AG08396 (cell line): Measurements from ENCODE around the gene RIC3.

Experiments used
- DNase-seq: peaks from one replicate; pipeline ENCODE4 v3.0.0; 2012; ENCODE audit warnings: low spot score, mixed read lengths

Gene RIC3

DNA sequence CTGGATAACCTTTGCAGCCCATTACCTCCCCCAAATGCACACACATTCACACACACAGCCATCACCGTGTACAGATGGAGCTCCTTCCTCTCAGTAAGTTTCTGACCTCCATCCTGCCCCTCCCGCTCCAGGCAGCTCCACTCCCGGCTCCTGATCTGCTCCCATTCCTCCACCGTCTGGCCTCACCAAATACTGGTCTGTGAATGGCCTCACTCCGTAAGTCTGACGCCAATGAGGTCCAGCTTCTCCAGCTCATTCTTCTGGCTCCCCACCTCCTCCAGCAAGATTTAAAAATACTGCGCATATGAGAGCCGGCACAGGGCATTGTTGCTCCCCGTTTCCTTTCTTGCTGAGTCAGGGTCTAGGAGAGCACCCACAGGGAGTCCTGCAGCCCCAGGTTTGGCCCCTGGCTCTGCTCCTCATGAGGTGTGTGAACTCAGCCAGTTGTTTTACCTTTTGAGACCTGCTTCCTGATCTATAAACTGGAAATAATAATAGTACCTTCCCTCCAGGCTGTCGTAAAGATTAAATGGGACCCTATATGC is 101.8 kb downstream of the RIC3 start:
- DNase-seq: no peak

DNA sequence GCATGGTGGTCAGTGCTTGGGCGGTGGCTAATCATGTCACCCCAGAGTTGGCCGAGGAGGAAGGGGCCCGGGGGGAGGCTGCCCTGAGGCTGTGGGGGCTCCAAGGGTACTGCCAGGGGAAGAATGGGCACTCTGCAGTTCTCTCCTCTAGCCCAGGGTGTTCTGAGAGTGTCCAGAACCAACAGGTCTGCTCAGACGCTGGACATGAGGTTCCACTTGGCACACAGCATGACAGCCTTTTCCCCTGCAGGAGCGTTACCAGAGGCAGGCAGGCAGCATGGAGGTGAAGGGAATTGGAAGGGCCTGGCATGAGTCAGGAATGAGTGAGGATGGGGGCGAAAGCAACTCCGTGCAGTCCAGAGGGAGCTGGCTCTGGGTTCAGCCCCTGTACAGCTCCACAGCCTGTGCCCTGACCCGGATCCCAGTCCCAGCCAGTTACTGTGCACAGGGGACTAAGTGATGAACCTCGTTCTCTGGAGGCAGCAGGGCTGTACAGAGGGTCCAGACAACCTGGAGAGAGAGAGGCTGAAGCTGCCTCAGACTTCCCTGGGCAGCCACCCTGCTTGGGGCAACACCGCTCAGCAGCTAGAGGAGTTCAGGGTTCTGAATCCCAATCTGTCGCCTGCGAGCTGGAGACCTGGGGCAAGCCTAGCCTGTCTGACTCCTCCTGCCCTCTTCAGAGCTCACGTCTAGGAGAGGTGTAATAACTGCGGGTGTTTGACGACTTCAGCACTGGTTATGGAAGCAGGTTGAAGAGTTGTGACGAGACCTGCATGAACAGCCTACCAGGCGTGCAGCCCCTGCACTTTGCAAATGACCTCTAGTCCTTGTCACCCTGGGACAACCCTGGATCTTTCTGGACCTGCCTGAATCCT is 102.6 kb downstream of the RIC3 start:
- DNase-seq: no peak

DNA sequence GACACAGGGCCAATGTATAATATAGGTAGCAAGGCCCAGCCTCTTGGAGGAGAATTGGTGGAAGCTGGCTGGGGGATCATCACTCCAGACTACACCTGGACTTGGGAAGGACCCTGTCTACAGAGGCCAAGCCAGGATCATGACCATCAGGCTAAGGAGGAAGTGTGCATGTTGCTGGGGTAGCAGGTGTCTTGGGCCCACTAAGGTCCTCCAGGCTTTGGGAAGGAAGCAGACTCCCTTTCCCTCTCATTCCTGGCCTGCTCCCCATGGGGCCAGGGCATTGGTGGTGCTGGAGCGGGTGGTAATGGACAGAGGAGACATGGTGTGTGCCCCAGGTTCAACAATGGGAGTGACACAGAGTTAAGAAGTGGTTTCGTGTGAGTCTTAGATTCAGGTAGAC is 103.8 kb downstream of the RIC3 start:
- DNase-seq: no peak

DNA sequence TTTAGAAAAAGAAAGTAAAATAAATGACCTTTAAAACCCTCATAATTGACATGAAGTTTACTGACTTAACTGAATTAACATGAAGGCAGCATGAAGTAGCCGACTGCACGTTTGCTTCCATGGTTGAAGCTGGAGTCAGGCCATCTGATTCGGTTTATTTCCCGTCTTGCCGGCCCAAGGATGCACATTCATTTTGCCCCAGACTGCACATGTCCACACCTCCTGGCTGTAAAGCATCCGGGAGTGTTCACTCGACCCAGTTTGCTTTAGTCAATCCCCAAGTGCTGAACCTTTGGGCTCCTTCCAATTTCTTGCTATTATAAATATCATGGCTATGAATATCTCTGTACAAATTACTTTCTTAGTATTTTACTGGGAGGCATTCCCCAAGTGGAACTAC is 105.5 kb downstream of the RIC3 start:
- DNase-seq: peak; percentile 35

DNA sequence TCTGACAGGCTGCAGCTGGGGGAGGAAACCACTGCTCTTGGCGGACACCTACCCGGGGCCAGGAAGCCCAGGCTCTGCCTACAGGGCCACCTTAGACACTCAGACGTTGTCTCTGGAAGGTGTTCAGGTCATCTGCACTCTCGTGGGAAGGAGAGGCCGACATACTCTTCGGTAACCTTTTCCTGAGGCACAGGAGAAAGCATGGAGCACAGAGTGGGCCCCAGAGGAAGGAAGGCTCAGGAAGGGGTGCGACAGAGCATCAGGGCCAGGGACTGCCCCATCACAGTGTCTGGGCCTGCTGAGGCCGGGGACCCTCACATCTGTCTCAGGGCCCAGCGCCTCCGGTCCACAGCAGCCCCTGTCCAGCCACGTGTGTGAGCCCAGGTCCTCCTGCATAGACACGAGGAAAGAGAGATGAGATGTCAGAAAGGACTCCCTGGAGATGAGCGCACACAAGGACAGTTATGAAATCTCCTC is 106.0 kb downstream of the RIC3 start:
- DNase-seq: no peak

DNA sequence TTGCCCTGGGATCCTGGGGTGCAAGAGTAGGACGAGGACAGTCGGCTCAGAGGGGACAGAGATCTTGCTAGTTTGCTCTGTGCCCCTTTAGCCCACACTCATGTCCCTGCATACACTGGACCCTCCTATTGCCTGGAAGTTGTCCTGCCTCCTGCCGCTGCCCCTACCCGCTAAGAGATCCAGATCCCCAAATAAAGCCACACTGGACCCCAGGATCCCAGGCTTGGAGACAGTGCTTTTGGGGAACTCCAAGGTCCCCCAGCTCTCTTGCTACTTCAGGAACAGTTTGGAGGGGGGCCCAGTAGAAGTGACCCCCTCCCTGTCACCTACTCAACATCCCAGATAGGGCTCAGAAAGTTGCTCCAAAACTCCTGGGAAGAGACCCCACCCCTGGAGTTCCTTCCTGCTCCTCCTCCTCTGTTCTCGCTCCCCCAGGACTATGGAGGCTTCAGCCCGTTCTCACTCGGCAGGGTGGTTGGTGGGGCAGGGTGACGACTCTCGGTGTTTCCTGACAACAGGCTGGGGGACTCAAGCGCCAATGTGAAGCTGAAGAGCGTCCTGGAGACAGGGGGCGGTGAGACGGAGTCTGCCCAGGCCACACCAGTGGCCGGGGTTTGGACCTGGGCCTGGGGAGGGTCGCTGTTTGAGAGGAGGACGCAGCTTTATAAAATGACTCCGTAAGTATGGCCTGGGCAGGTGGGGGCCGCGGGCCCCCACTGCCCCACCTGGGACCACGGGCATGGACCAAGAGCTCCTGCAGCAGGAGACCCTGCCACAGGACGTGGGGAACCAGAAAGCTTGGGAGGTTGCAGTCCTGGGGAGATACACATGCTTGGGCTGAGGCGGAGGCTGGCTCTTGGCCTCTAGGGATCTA is 107.0 kb downstream of the RIC3 start:
- no peak for DNase-seq

DNA sequence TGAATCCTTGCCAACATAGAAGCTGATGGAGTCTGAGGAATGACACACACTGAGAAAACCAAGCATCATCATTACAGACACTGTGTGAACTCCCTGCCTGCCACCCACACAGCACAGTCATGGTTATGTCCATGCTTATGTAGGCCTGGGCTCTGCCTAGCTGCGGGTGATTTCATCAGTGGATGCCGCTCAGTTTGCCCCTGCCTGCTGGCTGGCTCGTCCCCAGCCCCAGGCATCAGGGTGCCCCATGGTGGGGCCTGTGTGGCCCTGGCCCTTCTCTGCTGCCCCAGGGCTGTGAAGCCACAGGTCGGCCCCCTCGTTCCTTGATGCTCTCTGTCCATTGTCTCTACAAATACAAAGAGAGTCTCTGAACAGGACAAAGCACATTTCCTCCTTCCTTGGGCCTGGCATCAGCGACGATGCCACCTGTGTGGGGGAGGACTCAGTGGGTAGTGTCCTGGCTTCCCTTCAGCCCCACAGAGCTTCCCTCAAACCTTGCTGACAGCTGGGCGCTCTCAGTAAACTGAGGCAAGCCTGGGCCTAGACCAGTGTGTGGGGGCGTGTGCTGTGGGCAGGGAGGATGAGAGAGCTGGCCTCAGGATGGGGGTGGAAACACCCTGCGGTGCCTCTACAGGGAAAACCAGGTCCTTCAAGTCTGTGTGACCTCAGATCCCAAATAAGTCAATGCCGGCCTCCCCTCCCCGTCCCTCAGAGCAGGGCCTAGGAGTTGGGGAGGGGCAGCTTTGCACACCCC is 107.8 kb downstream of the RIC3 start:
- peak; percentile 43 for DNase-seq

DNA sequence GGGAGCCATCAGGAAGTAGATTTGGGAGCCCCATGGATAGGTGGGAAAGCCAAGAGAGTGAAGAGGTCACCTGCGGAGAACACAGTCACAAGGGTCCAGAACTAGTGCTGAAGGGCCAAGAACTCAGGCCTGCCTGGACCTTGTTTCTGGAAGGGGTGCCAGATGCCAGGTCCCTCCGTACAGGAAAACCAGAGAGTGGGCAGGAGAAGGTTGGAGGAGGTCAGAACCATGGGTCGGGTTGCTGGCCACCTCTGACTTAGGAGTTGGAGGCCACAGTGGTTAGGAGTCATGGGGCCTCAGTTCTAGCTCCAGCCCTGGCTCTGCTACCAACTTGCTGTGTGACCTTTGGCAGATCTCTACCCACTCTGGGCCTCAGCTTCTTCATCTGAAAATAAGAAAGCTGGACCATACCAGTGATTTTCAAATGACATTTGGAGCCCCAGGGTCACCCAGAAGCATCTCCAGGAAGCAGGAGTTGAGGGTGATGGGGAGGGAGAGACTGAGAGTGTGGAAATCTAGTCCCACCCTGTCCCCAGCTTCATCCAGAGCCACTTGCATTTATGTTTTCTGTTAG is 108.6 kb downstream of the RIC3 start:
- no peak for DNase-seq

DNA sequence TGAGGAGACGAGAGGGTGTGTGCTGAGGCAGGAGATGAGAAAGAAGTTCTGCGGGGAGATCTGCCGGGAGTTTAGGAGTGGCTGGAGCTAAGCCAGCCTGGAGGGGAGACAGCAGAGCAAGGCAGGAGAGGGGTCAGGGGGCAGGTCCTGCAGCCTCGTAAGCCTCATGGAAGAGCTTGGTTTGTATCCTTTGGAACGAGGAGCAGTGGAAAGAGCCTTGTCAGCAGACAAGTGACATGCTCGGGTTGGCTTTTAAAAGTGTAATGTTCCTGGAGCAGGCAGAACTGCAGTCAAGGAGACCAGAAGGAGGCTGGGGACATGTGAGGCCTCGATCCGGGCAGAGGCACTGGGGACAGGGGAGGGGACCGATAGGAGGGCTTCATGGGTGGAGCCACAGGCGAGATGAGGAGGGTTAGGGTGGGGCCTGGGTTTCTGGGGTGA is 109.2 kb downstream of the RIC3 start:
- no peak for DNase-seq

DNA sequence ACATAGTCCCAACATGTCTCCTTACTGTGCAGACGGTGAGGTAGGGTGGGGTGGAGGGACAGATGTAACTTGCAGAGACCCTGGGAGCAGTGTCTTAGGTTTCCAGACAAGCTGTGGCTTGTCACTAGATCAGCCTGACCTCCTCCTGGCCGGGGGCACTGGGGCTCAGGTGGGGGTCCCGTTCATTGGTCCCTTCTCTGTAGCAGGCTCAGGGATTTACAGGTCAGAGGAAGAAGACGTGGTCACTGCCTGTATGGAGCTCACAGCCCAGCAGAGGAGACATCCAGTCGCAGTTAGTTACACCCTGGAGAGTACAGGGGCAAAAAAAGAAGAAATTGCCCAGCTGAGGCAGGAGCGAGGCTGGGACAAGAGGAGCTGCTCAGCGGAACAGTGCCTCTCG is 109.8 kb downstream of the RIC3 start:
- no peak for DNase-seq

DNA sequence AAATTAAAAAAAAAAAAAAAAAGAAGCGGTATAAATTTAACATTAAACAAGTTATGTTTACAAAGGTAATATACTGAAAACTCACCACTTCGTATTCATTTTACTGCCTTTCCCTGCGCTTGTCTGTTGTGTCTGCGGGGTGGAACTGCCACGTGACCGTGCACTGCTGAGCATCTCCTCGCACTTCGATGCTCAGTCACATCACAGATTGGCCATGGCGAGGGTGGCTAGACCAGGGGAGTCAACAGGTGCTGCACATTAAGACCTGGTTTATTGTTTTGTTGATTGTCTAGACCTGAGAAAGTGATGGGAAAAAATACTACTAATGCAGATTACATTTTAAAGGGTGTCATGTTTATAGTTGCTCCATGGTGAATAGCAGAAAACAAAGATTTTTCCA is 110.6 kb downstream of the RIC3 start:
- no peak for DNase-seq

DNA sequence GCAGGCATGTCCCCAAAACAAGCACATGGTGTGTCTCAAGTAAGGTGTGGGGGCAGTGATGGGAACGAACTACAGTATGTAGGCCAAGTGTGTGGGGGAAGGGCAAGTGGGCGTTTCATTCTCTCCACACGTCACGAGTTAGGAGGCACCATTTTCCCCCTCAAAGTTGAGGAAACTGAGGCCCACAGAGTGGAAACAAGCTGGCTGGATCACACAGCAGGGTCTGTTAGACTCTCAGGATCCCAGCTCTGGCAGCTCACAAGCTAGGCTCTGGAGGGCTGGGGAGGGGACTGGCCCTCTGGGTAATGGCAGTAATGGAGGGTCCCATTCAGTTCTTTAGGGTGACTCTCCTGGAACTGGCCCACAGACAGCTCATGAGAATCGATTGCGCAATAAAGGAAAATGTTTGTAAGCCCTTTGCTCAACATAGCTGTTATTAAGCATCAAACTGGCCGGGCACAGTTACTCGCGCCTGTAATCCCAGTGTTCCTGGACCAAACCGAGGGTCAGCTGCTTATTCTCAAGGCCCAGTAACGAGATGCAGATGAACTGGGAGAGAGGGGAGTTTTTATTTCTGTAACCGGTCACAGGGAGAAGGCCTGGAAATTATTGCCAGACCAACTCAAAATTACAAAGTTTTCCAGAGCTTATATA is 111.9 kb downstream of the RIC3 start:
- DNase-seq: peak; percentile 55
